Peyer's patch (tissue), 4 donors: ENCODE data around the gene IL4I1. TPM values are rescaled to one million over a fixed set of nuclear protein-coding genes. Genes with fewer than 3 reads are reported as not detected.
A peak's percentile ranks its signal among the peaks of the same experiment; 100 is the strongest.

Experiments
- DNase-seq, 3 donors: peaks; one replicate each; pipeline ENCODE4 v3.0.0-alpha.2; 2017 to 2019
- H3K27ac ChIP-seq, 4 donors: fragments of 200-600 bp; sonication (generic); one replicate each; pipeline ENCODE4 v1.5.1; 2016 to 2019
- H3K27me3 ChIP-seq, 2 donors: fragments of 200-600 bp; sonication (generic); one replicate each; pipeline ENCODE4 v1.5.1; 2019
- H3K36me3 ChIP-seq, 3 donors: fragments of 200-600 bp; sonication (generic); one replicate each; pipeline ENCODE4 v1.5.1; 2016 to 2019
- H3K4me1 ChIP-seq, 4 donors: fragments of 200-600 bp; sonication (generic); one replicate each; pipeline ENCODE4 v1.5.1; 2016 to 2019
- H3K4me3 ChIP-seq, 4 donors: fragments of 200-600 bp; sonication (generic); 1 replicate in 3 of 4; 2 replicates in 1 of 4; pipeline ENCODE4 v1.5.1; 2016 to 2019; ENCODE audit warnings: mild to moderate bottlenecking in 1 of 4
- H3K9me3 ChIP-seq, 4 donors: fragments of 200-600 bp; sonication (generic); one replicate each; pipeline ENCODE4 v1.5.1; 2016 to 2019; ENCODE audit warnings: mild to moderate bottlenecking in 1 of 4
- POLR2A ChIP-seq, 2 donors: fragments of 450-650 bp; IDR thresholded peaks; one replicate each; pipeline ENCODE4 v1.5.1; 2017; ENCODE audit warnings: antibody characterized with exemption in 2 of 2, mild to moderate bottlenecking in 2 of 2, moderate library complexity in 2 of 2
- total RNA-seq, 4 donors: library from RNA; depleted of rRNA; stranded (reverse); fragments of >200 nt; gene quantifications; one replicate each; pipeline ENCODE4 v1.1.0, GENCODE V29; 2016
- TF ChIP-seq, protein P1 (sequence below), 6 experiments: fragments of 450-650 bp in 4 of 6; fragments of 200-600 bp in 2 of 6; sonication (generic) in 1 of 6; IDR thresholded peaks; one replicate each; pipeline ENCODE4 v1.5.1; 2017 to 2019; ENCODE audit warnings: antibody characterized with exemption in 6 of 6, mild to moderate bottlenecking in 3 of 6, moderate library complexity in 1 of 6

The IL4I1 gene
- total RNA-seq, 4 donors from 2014 or later, result not detected

DNA sequence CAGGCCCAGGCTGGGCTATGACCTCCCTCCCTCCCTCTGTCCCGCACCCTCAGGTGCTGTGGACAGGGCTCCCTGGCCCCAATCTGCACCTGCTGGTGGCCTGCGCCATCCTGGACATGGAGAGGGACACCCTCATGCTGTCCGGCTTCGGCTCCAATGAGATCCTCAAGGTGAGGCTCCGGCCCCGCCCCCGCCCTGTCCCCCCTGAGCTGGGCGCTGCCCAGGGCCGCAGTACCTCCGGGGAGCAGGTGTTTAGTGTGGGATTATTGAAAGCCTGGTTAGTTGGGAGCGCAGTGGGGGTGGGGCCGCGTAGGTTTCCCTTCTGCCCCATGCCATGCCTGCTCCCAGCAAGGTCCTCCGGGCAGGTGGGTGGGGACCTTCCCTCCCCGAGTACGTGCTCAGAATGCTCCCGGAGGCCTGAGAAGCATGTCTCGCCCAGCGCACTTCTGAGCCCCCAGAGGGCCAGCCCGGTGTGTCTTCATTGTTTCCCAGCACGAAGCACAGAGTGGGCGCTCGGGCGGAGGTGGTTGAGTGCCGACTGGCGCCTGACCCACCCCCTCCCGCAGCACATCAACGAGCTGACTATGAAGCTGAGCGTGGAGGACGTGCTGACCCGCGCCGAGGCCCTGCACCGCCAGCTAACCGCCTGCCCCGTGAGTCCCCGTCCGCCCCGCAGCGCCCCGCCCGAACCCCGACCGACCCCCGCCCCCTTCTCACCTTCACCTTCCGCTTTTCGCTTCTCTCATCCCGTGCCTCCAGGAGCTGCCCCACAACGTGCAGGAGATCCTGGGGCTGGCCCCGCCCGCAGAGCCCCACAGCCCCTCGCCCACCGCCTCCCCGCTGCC, 8.8 kb downstream of the IL4I1 start:
- Histone ChIP-seq H3K36me3 (peaks cover 0 to 40% (median 0%) of the 10 kb centered on the region in 3 donors), H3K4me3 (no peak overlapping the region), H3K27me3 (no peaks in the 10 kb centered on the region), H3K9me3 (no peaks in the 10 kb centered on the region), H3K4me1 (peaks cover 0 to 14% (median 8%) of the 10 kb centered on the region in 4 donors), H3K27ac (no peak overlapping the region)
- no peak for TF ChIP-seq POLR2A (IDR thresholded peaks at IDR 0.05)
- TF ChIP-seq, protein P1, sequence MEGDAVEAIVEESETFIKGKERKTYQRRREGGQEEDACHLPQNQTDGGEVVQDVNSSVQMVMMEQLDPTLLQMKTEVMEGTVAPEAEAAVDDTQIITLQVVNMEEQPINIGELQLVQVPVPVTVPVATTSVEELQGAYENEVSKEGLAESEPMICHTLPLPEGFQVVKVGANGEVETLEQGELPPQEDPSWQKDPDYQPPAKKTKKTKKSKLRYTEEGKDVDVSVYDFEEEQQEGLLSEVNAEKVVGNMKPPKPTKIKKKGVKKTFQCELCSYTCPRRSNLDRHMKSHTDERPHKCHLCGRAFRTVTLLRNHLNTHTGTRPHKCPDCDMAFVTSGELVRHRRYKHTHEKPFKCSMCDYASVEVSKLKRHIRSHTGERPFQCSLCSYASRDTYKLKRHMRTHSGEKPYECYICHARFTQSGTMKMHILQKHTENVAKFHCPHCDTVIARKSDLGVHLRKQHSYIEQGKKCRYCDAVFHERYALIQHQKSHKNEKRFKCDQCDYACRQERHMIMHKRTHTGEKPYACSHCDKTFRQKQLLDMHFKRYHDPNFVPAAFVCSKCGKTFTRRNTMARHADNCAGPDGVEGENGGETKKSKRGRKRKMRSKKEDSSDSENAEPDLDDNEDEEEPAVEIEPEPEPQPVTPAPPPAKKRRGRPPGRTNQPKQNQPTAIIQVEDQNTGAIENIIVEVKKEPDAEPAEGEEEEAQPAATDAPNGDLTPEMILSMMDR (IDR thresholded peaks at IDR 0.05), result no peak
- DNase-seq, result no peak

DNA sequence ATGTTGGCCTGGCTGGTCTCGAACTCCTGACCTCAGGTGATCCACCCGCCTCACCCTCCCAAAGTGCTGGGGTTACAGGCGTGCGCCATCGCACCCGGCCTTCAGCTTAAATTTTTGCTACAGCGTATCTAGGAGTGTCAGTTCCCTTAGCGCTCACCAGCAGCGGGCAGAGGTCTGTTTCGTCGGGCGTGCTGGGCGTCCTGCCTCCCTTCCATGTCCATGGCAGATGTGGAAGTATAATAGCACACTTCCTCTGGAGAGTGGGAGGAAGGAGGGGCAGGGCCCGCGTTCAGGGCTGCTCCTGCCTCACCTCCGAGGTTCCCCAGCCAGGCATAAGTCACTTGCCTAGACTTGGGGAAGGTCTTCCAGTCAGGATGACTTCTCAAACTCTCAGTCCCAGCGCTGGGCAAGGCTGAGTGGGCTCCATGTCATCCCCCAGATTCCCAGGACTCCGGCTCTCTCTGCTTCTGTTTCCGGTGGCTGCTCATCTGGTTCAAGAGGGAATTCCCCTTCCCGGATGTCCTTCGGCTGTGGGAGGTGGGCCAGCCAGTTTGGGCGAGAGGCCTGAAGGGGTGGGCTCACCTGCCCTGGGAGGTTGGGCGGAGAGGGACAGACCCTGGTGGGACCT, 9.5 kb downstream of the IL4I1 start:
- no peaks in the 10 kb centered on the region for H3K27me3 ChIP-seq
- H3K4me1 ChIP-seq, result peaks cover 0 to 14% (median 8%) of the 10 kb centered on the region in 4 donors
- H3K36me3 ChIP-seq, result peaks cover 0 to 47% (median 4%) of the 10 kb centered on the region in 3 donors
- no peak overlapping the region for H3K27ac ChIP-seq
- no peak overlapping the region for H3K4me3 ChIP-seq
- no peak for TF ChIP-seq POLR2A (IDR thresholded peaks at IDR 0.05)
- H3K9me3 ChIP-seq, result no peaks in the 10 kb centered on the region
- DNase-seq, result peak in 1 of 3 donors; percentile 15

DNA sequence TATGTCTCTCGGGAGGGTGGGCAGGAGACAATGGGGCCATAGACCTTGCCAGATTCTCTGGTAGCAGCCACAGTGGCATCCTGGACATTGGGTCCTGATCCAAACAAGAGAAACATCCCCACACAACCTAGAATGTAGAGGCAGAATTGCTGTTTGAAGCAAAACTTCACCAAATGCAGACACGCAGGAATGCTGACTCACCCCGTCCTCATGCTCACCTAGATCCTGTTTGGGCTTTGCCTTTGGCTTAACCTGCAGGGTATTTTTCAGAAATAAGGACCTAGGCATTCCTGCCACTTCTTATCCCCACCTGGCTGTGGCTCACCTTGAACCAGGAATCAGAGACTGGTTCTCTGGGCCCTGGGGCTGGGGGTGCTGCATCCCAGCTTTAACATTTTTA, 11.9 kb downstream of the IL4I1 start:
- Histone ChIP-seq H3K36me3 (peaks cover 0 to 71% (median 4%) of the 10 kb centered on the region in 3 donors), H3K27me3 (no peaks in the 10 kb centered on the region), H3K27ac (no peak overlapping the region), H3K4me1 (peaks cover 0 to 3% (median under 1%) of the 10 kb centered on the region in 4 donors), H3K4me3 (no peak overlapping the region), H3K9me3 (no peaks in the 10 kb centered on the region)
- TF ChIP-seq, protein P1 (IDR thresholded peaks at IDR 0.05), result no peak
- no peak for DNase-seq

DNA sequence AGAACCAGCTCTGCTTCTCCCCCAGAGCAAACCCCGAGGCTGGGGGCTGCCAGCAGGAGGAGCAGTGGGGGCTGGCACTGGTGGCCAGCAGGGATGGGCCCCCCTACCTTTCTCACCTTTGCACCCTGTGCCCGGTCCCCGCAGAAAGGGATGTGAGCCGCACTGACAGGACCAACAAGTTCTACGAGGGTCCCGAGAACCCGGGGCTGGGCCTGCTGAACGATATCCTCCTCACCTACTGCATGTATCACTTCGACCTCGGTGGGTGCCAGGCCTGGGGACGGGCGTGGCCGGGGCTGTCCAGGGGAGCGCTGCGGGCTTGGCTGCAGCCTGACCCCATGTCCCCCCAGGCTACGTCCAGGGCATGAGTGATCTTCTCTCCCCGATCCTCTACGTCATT, 12.6 kb downstream of the IL4I1 start:
- Histone ChIP-seq H3K4me3 (no peak overlapping the region), H3K9me3 (no peaks in the 10 kb centered on the region), H3K36me3 (peaks cover 0 to 77% (median 4%) of the 10 kb centered on the region in 3 donors), H3K4me1 (peaks cover 0 to under 1% (median 0%) of the 10 kb centered on the region in 4 donors), H3K27me3 (no peaks in the 10 kb centered on the region), H3K27ac (no peak overlapping the region)
- DNase-seq, result no peak
- TF ChIP-seq, protein P1 (IDR thresholded peaks at IDR 0.05), result no peak
- TF ChIP-seq POLR2A (IDR thresholded peaks at IDR 0.05), result no peak

DNA sequence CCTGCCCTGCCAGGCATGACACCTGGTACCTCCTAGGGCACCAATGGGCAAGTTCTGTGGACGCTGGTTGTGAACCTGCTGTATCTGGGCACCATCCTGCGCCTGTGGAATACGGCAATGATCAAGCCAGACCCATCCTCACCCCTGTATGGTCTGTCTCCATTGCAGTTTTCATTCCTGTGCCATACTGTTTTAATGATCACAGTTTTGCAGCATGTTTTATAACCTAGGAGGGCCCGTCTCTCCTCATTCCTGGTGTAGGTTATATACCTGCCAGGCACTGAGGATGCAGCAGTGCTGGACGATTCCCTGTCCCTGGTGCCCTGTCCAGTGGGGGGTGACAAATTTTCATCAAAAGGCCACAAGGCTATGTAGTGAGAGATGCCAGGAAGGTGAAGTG, 13.6 kb downstream of the IL4I1 start:
- Histone ChIP-seq H3K4me1 (peaks cover 0 to 11% (median 2%) of the 10 kb centered on the region in 4 donors), H3K36me3 (peaks cover 0 to 83% (median 4%) of the 10 kb centered on the region in 3 donors), H3K27me3 (no peaks in the 10 kb centered on the region)

More for the DNA sequence above, 13.6 kb downstream of the IL4I1 start:
- Histone ChIP-seq H3K4me3 (no peak overlapping the region), H3K9me3 (no peaks in the 10 kb centered on the region), H3K27ac (no peak overlapping the region)
- DNase-seq, result no peak
- TF ChIP-seq, protein P1 (IDR thresholded peaks at IDR 0.05), result no peak
- no peak for TF ChIP-seq POLR2A (IDR thresholded peaks at IDR 0.05)
